Kasumi-1 (cell line): ENCODE results near the gene GGTLC2.
"Not testable (repeated sequence)": the region's sequence is repeated elsewhere in the genome, so short reads cannot be mapped to it uniquely, and the experiment has no call there.

Experiments used
- DNase-seq, 2 experiments: peaks; one replicate each; lab custom pipeline; 2025; lab: John Stamatoyannopoulos, UW

Gene GGTLC2

GRCh38 chr22:22644314-22644713 lies at the start of gene GGTLC2:
Gene GGTLC2, plus strand, starts transcription at chr22:22644614. Its CDS starts 1,732 bp downstream, at chr22:22646346.
- not testable (repeated sequence) for DNase-seq

- DNase-seq, result no peak
Observed at GRCh38 chr22:22595001-22595835, 49.2 kb upstream of the GGTLC2 start.

GRCh38 chr22:22598144-22598543 lies 46.3 kb upstream of the GGTLC2 start:
- no peak for DNase-seq

- DNase-seq, result no peak
Observed at GRCh38 chr22:22599248-22599647, 45.2 kb upstream of the GGTLC2 start.

- no peak for DNase-seq
Observed at GRCh38 chr22:22600531-22601261, 43.7 kb upstream of the GGTLC2 start.

- DNase-seq, result no peak
Observed at GRCh38 chr22:22603470-22603947, 40.9 kb upstream of the GGTLC2 start.

- no peak for DNase-seq
Observed at GRCh38 chr22:22604326-22605073, 39.9 kb upstream of the GGTLC2 start.

- no peak for DNase-seq
Observed at GRCh38 chr22:22605074-22605404, 39.4 kb upstream of the GGTLC2 start.

GRCh38 chr22:22608022-22608421 lies 36.4 kb upstream of the GGTLC2 start:
- DNase-seq, result not testable (repeated sequence)

GRCh38 chr22:22609291-22609690 lies 35.1 kb upstream of the GGTLC2 start:
- no peak for DNase-seq

GRCh38 chr22:22612516-22612915 lies 31.9 kb upstream of the GGTLC2 start:
- DNase-seq, result no peak

GRCh38 chr22:22614065-22614464 lies 30.3 kb upstream of the GGTLC2 start:
- no peak for DNase-seq

- no peak for DNase-seq
Observed at GRCh38 chr22:22616636-22617035, 27.8 kb upstream of the GGTLC2 start.

- DNase-seq, result no peak
Observed at GRCh38 chr22:22618448-22618847, 26.0 kb upstream of the GGTLC2 start.

- no peak for DNase-seq
Observed at GRCh38 chr22:22618923-22619322, 25.5 kb upstream of the GGTLC2 start.

- no peak for DNase-seq
Observed at GRCh38 chr22:22619765-22620414, 24.5 kb upstream of the GGTLC2 start.

GRCh38 chr22:22628546-22629495 lies 15.6 kb upstream of the GGTLC2 start:
- DNase-seq, result not testable (repeated sequence)

- not testable (repeated sequence) for DNase-seq
Observed at GRCh38 chr22:22631223-22631652, 13.2 kb upstream of the GGTLC2 start.

- not testable (repeated sequence) for DNase-seq
Observed at GRCh38 chr22:22632226-22632625, 12.2 kb upstream of the GGTLC2 start.

GRCh38 chr22:22633533-22633932 lies 10.9 kb upstream of the GGTLC2 start:
- DNase-seq, result not testable (repeated sequence)

GRCh38 chr22:22636260-22636659 lies 8.2 kb upstream of the GGTLC2 start:
- peak; percentile 2 to 4 for DNase-seq
